HepG2 (cell line): Measurements from ENCODE around the gene ADGRF1. TPM values are rescaled to one million over a fixed set of nuclear protein-coding genes. Genes with fewer than 3 reads are reported as not detected.

Source experiments
- ADNP ChIP-seq: sonication (generic); formaldehyde crosslinking; IDR thresholded peaks from 2 replicates; pipeline ENCODE4 v1.4.0; 2020; ENCODE audit warnings: missing genetic modification reagents
- CBFB ChIP-seq: sonication (generic); formaldehyde crosslinking; IDR thresholded peaks from 2 replicates; pipeline ENCODE4 v1.4.0; 2020; ENCODE audit warnings: missing genetic modification reagents
- CCDC6 ChIP-seq: sonication (generic); formaldehyde crosslinking; IDR thresholded peaks from 2 replicates; pipeline ENCODE4 v1.8.1; 2022; ENCODE audit warnings: mild to moderate bottlenecking, missing genetic modification reagents, moderate library complexity
- ELF4 ChIP-seq: sonication (generic); formaldehyde crosslinking; IDR thresholded peaks from 2 replicates; pipeline ENCODE4 v1.5.0; 2020; ENCODE audit warnings: missing genetic modification reagents, mild to moderate bottlenecking, moderate library complexity, borderline replicate concordance
- GABPA ChIP-seq, 2 experiments: IDR thresholded peaks; 2 replicates each; pipeline ENCODE4 v1.6.1; 2011 to 2016; ENCODE audit warnings: low read depth in 2 of 2, low read length in 1 of 2, missing biosample characterization in 1 of 2, missing genetic modification characterization in 1 of 2
- HNRNPLL ChIP-seq: fragments of 200-400 bp; formaldehyde crosslinking; IDR thresholded peaks from 2 replicates; pipeline ENCODE4 v1.6.1; 2017; ENCODE audit warnings: mild to moderate bottlenecking, low read depth, low read length; ENCODE audit not compliant: poor library complexity, severe bottlenecking
- HOMEZ ChIP-seq: IDR thresholded peaks from 2 replicates; pipeline ENCODE4 v1.6.1; 2016; ENCODE audit warnings: low read depth
- NCOR1 ChIP-seq: fragments of 200-600 bp; sonication (generic); IDR thresholded peaks from 2 replicates; pipeline ENCODE4 v1.7.0; 2017; ENCODE audit warnings: antibody characterized with exemption, low read length, borderline replicate concordance
- PRPF4 ChIP-seq: fragments of 200-400 bp; formaldehyde crosslinking; IDR thresholded peaks from 2 replicates; pipeline ENCODE4 v1.6.1; 2016; ENCODE audit warnings: low read length, low read depth; ENCODE audit not compliant: poor library complexity, severe bottlenecking
- RNF219 ChIP-seq: sonication (generic); formaldehyde crosslinking; IDR thresholded peaks from 2 replicates; pipeline ENCODE4 v1.5.0; 2020; ENCODE audit warnings: mild to moderate bottlenecking, missing genetic modification reagents
- TCF7L2 ChIP-seq: IDR thresholded peaks from 2 replicates; pipeline ENCODE4 v1.6.1; 2011; ENCODE audit warnings: mild to moderate bottlenecking, low read depth, low read length, moderate library complexity
- ZNF34 ChIP-seq: sonication (generic); formaldehyde crosslinking; IDR thresholded peaks from 2 replicates; pipeline ENCODE4 v1.4.0; 2020; ENCODE audit warnings: mild to moderate bottlenecking, missing genetic modification reagents, borderline replicate concordance
- ZNF775 ChIP-seq: sonication (generic); formaldehyde crosslinking; IDR thresholded peaks from 2 replicates; pipeline ENCODE4 v1.4.0; 2020; ENCODE audit warnings: missing genetic modification reagents, mild to moderate bottlenecking, moderate library complexity, borderline replicate concordance
- ZNF788 ChIP-seq: sonication (generic); formaldehyde crosslinking; IDR thresholded peaks from 2 replicates; pipeline ENCODE4 v1.5.0; 2020; ENCODE audit warnings: mild to moderate bottlenecking, missing genetic modification reagents, borderline replicate concordance
- ZNF790 ChIP-seq: sonication (generic); formaldehyde crosslinking; IDR thresholded peaks from 2 replicates; pipeline ENCODE4 v1.8.0; 2022; ENCODE audit warnings: missing genetic modification reagents, mild to moderate bottlenecking, borderline replicate concordance
- ZSCAN29 ChIP-seq: sonication (generic); formaldehyde crosslinking; conservative IDR thresholded peaks from 2 replicates; pipeline ENCODE4 v1.4.0; 2020; ENCODE audit warnings: mild to moderate bottlenecking, missing genetic modification reagents
- ZSCAN9 ChIP-seq: IDR thresholded peaks from 2 replicates; pipeline ENCODE4 v1.6.1; 2016; ENCODE audit warnings: borderline replicate concordance
- ZXDC ChIP-seq: sonication (generic); formaldehyde crosslinking; IDR thresholded peaks from 2 replicates; pipeline ENCODE4 v1.5.0; 2020; ENCODE audit warnings: mild to moderate bottlenecking, missing genetic modification reagents
- polyA plus RNA-seq, 8 experiments: library from polyadenylated mRNA; depleted of rRNA in 3 of 8; stranded (reverse) in 7 of 8; unstranded in 1 of 8; fragments of >200 nt; fragmentation: Illumina TruSeq in 4 of 8; extraction: Trizol in 4 of 8; gene quantifications; 2 replicates each; pipeline versions ENCODE4 v1.2.1 to v1.2.3, GENCODE V29; 2011 to 2016; ENCODE audit warnings: low read depth in 4 of 8, missing spikeins in 1 of 8, mixed read lengths in 1 of 8; ENCODE audit not compliant: insufficient read depth in 1 of 8
- total RNA-seq, 5 experiments: library from RNA; depleted of rRNA; stranded (reverse); fragments of >200 nt; fragmentation: Illumina TruSeq; extraction: Trizol; gene quantifications; 2 replicates each; pipeline ENCODE4 v1.2.3, GENCODE V29; 2016; ENCODE audit warnings: low read depth in 1 of 5
- TF ChIP-seq, protein P1 (sequence below): sonication (generic); formaldehyde crosslinking; IDR thresholded peaks from 2 replicates; pipeline ENCODE4 v1.8.0; 2022; ENCODE audit warnings: mild to moderate bottlenecking, missing genetic modification reagents; ENCODE audit not compliant: insufficient replicate concordance

Gene ADGRF1
- total and polyA plus RNA-seq, 2 of the 13 experiments (the other 11 are each of a cell fraction or from before 2014, with no cell fraction given): not detected

DNA sequence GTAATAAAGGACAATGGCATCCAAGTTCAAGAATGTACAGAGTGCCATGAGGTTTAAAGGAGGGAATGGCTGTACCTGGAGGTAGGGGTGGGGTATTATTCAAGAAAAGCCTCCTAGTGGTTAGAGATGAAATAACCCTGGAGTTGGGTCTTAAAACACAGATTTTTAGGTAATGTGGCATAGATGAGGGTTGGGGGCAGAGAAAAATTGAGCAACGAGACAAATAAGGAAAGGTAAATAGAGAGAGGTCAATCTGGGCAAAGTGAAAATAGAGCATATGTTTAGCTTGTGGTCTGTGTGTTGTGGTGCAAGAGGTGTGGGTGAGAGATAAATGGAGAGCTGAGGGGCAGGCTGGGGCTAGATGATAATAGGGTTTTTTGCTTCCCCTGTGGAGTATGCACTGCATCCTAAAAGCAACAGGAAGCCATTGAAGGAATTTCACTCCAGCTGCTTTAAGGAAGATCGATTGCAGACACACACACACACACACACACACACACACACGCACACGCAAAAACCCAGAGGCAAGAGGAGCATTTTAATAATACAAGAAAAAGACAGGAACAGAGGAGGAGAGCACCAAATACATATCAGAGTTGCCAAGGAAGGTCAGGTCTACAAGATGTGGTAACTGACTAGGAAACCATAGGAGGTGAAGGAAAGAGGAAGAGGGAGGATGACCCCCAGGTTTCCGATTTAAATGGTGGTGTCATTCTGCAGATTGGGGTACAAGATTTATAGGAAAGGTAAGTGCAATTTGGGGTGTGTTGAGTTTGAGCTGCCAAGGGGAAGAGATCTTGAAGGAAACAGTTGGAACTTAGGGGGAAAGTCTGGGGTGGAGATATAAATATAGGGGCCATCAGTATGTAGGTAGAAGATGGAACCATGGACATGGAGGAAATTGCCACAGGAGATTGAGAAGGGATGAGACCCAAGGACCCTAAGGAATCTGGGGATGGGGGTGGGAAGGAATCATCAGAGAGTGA, 31.3 kb upstream of the ADGRF1 start (continued):
- TF ChIP-seq ZXDC (CRISPR knock-in tag): no peak
- TF ChIP-seq ELF4 (CRISPR knock-in tag): peak; percentile 57; the same call in 1 of the 2 replicates
- peak; percentile 46; the same call in 1 of the 2 replicates for TF ChIP-seq TCF7L2
- no peak for TF ChIP-seq HNRNPLL
- TF ChIP-seq HOMEZ: peak; percentile 97; the same call in 1 of the 2 replicates
- TF ChIP-seq ZSCAN9 (CRISPR knock-in tag): peak; percentile 82; the same call in 1 of the 2 replicates
- no peak for TF ChIP-seq ZNF790 (CRISPR knock-in tag)
- no peak for TF ChIP-seq RNF219
- TF ChIP-seq PRPF4: no peak
- TF ChIP-seq ZNF775 (CRISPR knock-in tag): peak; percentile 94
- TF ChIP-seq CBFB: peak; percentile 100
- peak; percentile 99 for TF ChIP-seq ZNF34 (CRISPR knock-in tag)
- TF ChIP-seq ZSCAN29 (CRISPR knock-in tag): peak; percentile 97
- peak; percentile 81; the same call in 1 of the 2 replicates for TF ChIP-seq CCDC6 (CRISPR knock-in tag)
- peak; percentile 85 for TF ChIP-seq ADNP (CRISPR knock-in tag)
- no peak for TF ChIP-seq GABPA (IDR thresholded peaks at IDR 0.05; ENCODE audit: low read depth, low read length)
- TF ChIP-seq GABPA (CRISPR knock-in tag; IDR thresholded peaks at IDR 0.05; ENCODE audit: low read depth): peak; percentile 57
- peak; percentile 76; the same call in 1 of the 2 replicates for TF ChIP-seq ZNF788 (CRISPR knock-in tag)
- TF ChIP-seq, protein P1, sequence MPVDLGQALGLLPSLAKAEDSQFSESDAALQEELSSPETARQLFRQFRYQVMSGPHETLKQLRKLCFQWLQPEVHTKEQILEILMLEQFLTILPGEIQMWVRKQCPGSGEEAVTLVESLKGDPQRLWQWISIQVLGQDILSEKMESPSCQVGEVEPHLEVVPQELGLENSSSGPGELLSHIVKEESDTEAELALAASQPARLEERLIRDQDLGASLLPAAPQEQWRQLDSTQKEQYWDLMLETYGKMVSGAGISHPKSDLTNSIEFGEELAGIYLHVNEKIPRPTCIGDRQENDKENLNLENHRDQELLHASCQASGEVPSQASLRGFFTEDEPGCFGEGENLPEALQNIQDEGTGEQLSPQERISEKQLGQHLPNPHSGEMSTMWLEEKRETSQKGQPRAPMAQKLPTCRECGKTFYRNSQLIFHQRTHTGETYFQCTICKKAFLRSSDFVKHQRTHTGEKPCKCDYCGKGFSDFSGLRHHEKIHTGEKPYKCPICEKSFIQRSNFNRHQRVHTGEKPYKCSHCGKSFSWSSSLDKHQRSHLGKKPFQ (CRISPR knock-in tag): peak; percentile 24
- TF ChIP-seq NCOR1: peak; percentile 96
